Measurements from ENCODE around the gene ANO10.
"Not testable (repeated sequence)": the region's sequence is repeated elsewhere in the genome, so short reads cannot be mapped to it uniquely, and the experiment has no call there.

ANO10 gene

GRCh38 chr3:43465109-43465508, 156.7 kb downstream of the ANO10 start:
- DNase-seq, result no peak

GRCh38 chr3:43462566-43462965, 159.2 kb downstream of the ANO10 start:
- not testable (repeated sequence) for DNase-seq

GRCh38 chr3:43461345-43461744, 160.5 kb downstream of the ANO10 start:
- DNase-seq, result no peak

GRCh38 chr3:43457038-43457437, 164.8 kb downstream of the ANO10 start:
- not testable (repeated sequence) for DNase-seq

- no peak for DNase-seq
Observed at GRCh38 chr3:43455233-43455632, 166.6 kb downstream of the ANO10 start.

GRCh38 chr3:43453981-43454380, 167.8 kb downstream of the ANO10 start:
- no peak for DNase-seq

GRCh38 chr3:43451670-43452254, 170.0 kb downstream of the ANO10 start:
- no peak for DNase-seq

- DNase-seq, result no peak
Observed at GRCh38 chr3:43448098-43448497, 173.7 kb downstream of the ANO10 start.

GRCh38 chr3:43445820-43446219, 176.0 kb downstream of the ANO10 start:
- DNase-seq, result no peak

DNA sequence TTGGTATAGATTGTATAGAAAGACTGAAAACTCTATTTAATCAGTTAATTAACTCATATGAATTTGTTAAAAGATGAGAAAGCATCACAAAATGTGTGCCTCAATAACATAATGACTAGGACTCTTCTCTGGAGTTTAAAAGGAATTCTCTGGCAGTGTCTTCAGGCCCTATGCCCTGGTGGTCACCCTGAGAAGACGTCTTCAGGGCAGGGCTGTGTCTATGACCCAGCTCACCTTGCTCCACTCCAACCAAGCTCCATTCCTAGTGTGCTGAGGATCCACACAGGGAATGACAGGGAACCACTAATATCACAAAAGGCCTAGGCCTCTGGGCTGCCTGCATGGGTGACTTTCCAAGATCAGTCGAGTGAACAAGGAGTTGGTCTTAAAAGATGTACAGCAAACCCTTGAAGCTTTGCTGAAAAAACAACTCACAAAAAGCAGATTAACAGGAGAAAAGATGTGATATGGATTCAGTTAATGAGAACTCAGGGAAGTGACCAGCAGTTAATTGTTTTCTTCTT, 178.9 kb downstream of the ANO10 start:
- DNase-seq, result no peak

- no peak for DNase-seq
Observed at GRCh38 chr3:43436507-43437140, 185.2 kb downstream of the ANO10 start.

- no peak for DNase-seq
Observed at GRCh38 chr3:43435706-43436105, 186.1 kb downstream of the ANO10 start.

DNA sequence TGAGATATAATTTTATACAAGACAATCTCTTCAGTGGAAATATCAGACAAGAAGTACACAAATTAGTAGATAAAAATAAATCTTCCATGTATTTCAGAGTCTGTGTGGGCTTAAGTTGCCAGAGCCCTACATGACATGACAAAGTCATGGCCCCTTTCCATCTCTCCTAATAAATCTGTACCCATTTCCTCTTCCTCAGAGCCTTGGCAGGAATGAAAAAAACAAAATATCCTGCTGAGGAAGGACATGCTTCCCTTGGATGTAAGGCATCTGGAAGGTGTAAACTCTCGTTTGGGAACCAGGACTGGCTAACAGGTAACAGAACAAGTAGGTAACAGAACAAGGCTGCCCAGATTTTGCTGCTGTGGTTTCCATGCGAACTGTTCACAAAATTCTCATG, 187.4 kb downstream of the ANO10 start:
- no peak for DNase-seq

GRCh38 chr3:43432462-43432861, 189.3 kb downstream of the ANO10 start:
- no peak for DNase-seq

DNA sequence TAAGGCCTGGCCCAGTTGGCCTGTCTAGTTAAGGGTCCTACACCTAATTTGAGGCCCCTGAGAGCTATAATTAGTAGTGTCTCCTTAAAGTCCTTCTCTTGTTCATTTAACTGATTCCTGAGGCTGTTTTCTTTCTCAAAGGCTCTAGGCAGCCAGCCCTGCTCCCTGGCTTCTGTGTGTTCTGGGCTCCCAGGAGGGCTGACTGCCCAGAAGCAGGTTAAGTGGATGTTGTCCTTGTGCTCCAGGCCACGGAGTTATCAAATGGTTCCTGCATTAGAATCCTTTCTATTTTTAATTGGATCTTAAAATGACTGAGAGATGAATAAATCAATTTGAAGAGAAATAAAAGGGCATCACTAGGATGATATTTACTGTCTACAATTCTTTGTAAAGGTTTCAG, 195.4 kb downstream of the ANO10 start:
- no peak for DNase-seq

GRCh38 chr3:43425829-43426228, 196.0 kb downstream of the ANO10 start:
- no peak for DNase-seq

DNA sequence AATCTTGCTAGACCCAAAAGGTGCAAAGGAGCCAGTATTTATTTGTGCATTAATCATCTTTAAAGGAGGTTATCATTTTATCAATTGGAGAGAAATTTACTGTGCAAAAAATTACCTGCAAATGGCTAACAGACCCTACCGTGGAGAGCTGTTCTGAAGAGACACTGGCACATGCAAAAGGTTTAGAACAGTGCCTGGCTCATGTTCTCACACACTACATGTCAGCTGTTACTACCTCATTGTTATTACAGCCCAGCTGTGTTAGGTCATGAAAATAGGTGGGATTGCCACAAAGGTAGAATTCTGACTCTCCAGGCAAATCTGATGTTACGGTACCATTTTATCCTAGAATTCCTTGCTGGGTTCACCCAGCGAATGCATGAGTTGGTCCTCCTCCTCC, 198.2 kb downstream of the ANO10 start:
- no peak for DNase-seq

DNA sequence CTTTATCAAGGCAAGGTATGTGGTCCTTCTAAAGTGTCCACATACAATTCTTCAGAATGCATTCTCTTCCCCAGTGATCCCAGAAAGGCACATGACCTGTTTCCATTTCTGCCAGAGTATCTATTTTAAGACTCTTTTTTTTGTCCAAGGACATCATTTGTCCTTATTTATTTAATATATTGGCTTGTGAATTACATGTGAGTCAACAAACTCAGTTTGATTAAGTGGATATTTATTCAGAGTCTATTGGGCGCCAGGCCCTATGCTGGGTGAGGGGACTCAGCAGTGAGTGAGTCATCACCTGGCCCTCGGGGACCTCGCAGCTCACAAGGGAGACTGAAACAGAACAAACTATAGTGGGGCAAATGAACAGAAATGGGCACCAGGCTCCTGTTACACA, 198.7 kb downstream of the ANO10 start:
- DNase-seq, result no peak

DNA sequence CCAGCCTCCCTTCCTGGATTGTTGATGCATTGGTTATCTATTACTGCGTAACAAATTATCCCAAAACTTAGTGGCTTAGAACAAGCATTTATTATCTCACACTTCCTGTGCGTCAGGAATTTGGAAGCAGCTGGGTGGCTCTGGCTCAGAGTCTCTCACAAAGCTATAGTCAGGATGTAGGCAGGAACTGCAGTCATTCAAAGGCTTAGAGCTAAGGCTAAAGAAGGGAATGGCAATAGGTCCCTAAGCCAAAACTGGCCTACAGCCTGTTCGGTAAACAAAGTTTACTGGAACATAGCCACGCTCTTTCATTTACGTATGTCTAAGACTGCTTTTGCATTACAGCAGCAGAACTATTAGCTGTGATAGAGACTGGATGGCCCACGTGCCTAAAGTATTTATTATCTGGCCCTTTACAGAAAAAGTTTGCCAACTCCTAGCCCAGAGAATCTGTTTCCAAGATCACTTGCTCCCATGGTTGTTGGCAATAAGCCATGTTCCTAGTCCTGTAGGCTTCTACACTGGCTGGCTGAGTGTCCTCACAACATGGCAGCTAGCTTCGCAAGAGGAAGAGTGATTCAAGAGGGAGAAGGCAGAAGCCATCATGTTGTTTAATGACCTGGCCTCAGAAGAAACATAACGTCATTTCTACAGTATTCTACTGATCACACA, 203.1 kb downstream of the ANO10 start:
- DNase-seq, result no peak

GRCh38 chr3:43417133-43417532, 204.7 kb downstream of the ANO10 start:
- DNase-seq, result no peak

DNA sequence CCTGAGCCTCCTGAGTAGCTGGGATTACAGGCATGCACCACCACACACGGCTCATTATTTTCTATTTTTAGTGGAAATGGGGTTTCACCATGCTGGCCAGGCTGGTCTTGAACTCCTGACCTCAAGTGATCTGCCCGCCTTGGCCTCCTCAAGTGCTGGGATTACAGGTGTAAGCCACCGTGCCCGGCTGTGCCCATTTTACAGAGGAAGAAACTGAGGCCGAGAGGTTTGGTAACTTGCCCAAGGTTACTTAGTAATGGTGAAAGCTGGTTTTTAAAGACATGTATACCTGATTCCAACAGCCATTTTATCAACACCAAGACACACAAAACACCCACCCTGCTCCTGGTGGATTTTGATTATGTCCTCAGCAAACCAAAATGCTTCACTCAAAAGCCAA, 206.7 kb downstream of the ANO10 start:
- no peak for DNase-seq

DNA sequence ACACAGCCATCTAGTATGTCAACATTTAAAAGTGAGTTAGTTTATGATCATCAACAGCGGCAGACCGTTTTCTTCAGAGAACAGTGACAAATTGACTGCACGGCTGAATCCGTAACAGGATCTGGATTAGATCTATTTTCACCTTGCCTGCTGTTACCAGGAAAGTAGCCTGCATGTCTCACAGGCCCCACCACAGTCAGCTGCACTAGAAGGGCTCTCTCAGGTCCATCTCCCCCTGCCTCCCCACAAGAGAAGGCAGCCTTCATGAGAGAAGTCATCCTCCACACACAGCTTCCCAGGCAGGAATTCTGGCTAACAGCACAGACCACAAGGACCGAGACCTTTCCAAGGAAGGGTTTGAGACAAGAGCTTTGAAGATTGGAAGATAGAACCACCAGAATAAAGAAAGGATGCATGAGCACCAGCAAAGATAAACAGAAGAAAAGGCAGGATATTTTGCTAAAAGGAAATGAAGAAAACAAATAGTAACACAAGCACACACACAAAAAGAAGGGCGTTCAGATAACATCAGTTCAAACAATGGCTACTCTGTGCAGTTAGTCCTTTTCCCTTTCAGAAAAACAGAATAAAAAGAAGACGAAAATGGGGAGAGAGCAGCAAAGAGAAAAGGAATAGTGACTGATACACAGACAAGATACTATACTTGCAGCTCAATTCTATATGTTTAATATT, 208.0 kb downstream of the ANO10 start:
- DNase-seq, result no peak

DNA sequence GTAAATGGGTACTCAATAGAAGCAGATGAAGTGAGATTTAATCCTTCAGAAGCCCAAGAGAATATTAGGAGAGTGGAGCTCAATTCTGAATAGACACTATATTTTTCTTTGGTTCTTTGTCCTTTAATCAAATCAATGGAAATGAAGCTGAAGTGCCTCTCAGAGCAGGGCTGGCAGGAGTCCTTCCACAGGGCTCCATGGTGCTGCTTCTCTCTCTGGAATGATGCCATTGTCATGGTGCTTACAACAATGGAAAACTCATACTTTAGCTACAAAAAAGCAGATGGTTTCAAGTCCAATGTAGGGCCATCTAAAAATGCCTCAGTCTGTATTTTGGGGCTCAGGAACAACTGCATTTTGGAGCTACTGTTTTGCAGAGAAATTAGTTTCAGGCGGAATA, 210.4 kb downstream of the ANO10 start:
- DNase-seq, result no peak

DNA sequence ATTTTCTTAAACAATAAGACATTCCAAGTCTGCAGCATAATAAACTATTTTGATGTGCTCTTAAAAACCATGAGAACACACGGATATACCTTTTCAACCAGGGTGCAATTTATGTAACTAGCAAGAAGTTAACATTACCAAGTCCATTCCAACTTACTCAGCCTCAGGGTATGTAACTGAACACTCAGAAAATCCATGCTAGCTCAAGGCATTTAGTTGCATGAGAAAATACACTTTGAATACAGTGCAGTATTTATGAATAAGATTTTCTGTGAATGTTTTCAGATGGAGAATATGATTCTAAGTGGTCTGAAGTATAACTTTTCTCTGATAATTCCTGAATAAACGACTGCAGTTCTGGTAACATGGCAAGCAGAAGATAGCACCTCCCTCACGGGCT, 211.2 kb downstream of the ANO10 start:
- DNase-seq, result no peak

Data from CD4-positive, alpha-beta T cell treated with Interleukin-15 for 1 hour (primary cell).